SH-SY5Y (cell line): Measurements from ENCODE around the gene AATK.

Experiments used
- GATA2 ChIP-seq: IDR thresholded peaks from 2 replicates; pipeline ENCODE4 v1.6.1; 2011; ENCODE audit warnings: mild to moderate bottlenecking, low read depth, low read length
- GATA3 ChIP-seq: IDR thresholded peaks from 2 replicates; pipeline ENCODE4 v1.6.1; 2011; ENCODE audit warnings: low read depth, mild to moderate bottlenecking, low read length, moderate library complexity

- TF ChIP-seq GATA3 (no peak), GATA2 (no peak)
Measured at GRCh38 chr17:81095383-81095762, 70.6 kb downstream of the AATK start.
